Large intestine (tissue), 3 donors: ENCODE data around the gene ACVR1. TPM values are rescaled to one million over a fixed set of nuclear protein-coding genes. Genes with fewer than 3 reads are reported as not detected.

Source experiments
- DNase-seq, 2 donors: peaks; one replicate each; pipeline versions ENCODE4 v3.0.0 to v3.0.0-alpha.2; 2013
- H3K27ac ChIP-seq: one replicate; pipeline ENCODE4 v1.5.1; 2013; ENCODE audit warnings: low read length
- H3K27me3 ChIP-seq: 2 replicates; pipeline ENCODE4 v1.6.1; 2013; ENCODE audit warnings: low read length; ENCODE audit not compliant: control insufficient read depth, insufficient read depth
- H3K36me3 ChIP-seq: 2 replicates; pipeline ENCODE4 v1.6.1; 2013; ENCODE audit warnings: low read length; ENCODE audit not compliant: control insufficient read depth, insufficient read depth
- H3K4me1 ChIP-seq: one replicate; pipeline ENCODE4 v1.6.1; 2013; ENCODE audit warnings: low read length; ENCODE audit not compliant: control insufficient read depth, insufficient read depth
- H3K4me3 ChIP-seq: one replicate; pipeline ENCODE4 v1.5.1; 2013; ENCODE audit warnings: low read length
- H3K9me3 ChIP-seq: one replicate; pipeline ENCODE4 v1.6.1; 2013; ENCODE audit warnings: mild to moderate bottlenecking, low read depth, low read length, moderate library complexity; ENCODE audit not compliant: control insufficient read depth
- WGBS: methylation state at CpG from one replicate; pipeline ENCODE4 v1.1.5; 2013; ENCODE audit warnings: low lambda C conversion rate; ENCODE audit not compliant: insufficient coverage; 5-methylcytosine and 5-hydroxymethylcytosine counted together
- polyA plus RNA-seq: library from polyadenylated mRNA; unstranded; fragments of 120-200 nt; gene quantifications from one replicate; pipeline ENCODE4 v1.2.1, GENCODE V29; 2013

The ACVR1 gene
- polyA plus RNA-seq, 1 donor: 20.9 TPM

GRCh38 chr2:157692768-157693167 is 183.4 kb downstream of the ACVR1 start:
- no peaks in the 10 kb centered on the region for H3K4me1 ChIP-seq
- H3K27me3 ChIP-seq: no peaks in the 10 kb centered on the region
- H3K36me3 ChIP-seq: no peaks in the 10 kb centered on the region
- WGBS: 100% methylated on average over 1 of the region's 2 CpGs
- H3K9me3 ChIP-seq: no peaks in the 10 kb centered on the region
- no peak overlapping the region for H3K4me3 ChIP-seq
- no peak overlapping the region for H3K27ac ChIP-seq
- no peak for DNase-seq

GRCh38 chr2:157691695-157692094 is 184.4 kb downstream of the ACVR1 start:
- Histone ChIP-seq H3K4me3 (no peak overlapping the region), H3K4me1 (no peaks in the 10 kb centered on the region), H3K9me3 (no peaks in the 10 kb centered on the region), H3K27ac (no peak overlapping the region), H3K36me3 (no peaks in the 10 kb centered on the region), H3K27me3 (no peaks in the 10 kb centered on the region)
- 89% methylated on average over 3 of the region's 4 CpGs for WGBS
- DNase-seq: no peak

- no peak overlapping the region for H3K27ac ChIP-seq
- no peaks in the 10 kb centered on the region for H3K27me3 ChIP-seq
- no peaks in the 10 kb centered on the region for H3K9me3 ChIP-seq
- 100% methylated on average over 1 of the region's 1 CpG for WGBS
- no peak overlapping the region for H3K4me3 ChIP-seq
- no peaks in the 10 kb centered on the region for H3K36me3 ChIP-seq
- no peaks in the 10 kb centered on the region for H3K4me1 ChIP-seq
- no peak for DNase-seq
Measured at GRCh38 chr2:157691131-157691530, 185.0 kb downstream of the ACVR1 start.

Other genes with a start within 250 kb of the ACVR1 start
- 25.6 TPM for gene ACVR1C, start 247.5 kb downstream of the ACVR1 start, polyA plus RNA-seq
- gene UPP2, start 225.5 kb upstream of the ACVR1 start, polyA plus RNA-seq: 0.04 TPM